K562 (cell line): ENCODE measurements around the gene PIANP. TPM values are rescaled to one million over a fixed set of nuclear protein-coding genes. Genes with fewer than 3 reads are reported as not detected.

ENCODE experiments used
- CREB1 ChIP-seq, 2 experiments: sonication (generic) in 1 of 2; formaldehyde crosslinking in 1 of 2; IDR thresholded peaks; 2 replicates each; pipeline versions ENCODE4 v1.6.1 to v1.8.0; 2012 to 2022; ENCODE audit warnings: inconsistent platforms in 1 of 2, mild to moderate bottlenecking in 1 of 2, missing genetic modification reagents in 1 of 2, moderate library complexity in 1 of 2
- ZNF512 ChIP-seq: IDR thresholded peaks from 2 replicates; pipeline ENCODE4 v1.6.1; 2016; ENCODE audit warnings: missing genetic modification characterization, missing compliant biosample characterization
- ZNF699 ChIP-seq: fragments of 250-450 bp; sonication (Bioruptor Pico); IDR thresholded peaks from 2 replicates; pipeline ENCODE4 v1.8.0; 2021; ENCODE audit warnings: mild to moderate bottlenecking, moderate library complexity; ENCODE audit not compliant: insufficient replicate concordance
- polyA plus RNA-seq, 8 experiments: library from polyadenylated mRNA; depleted of rRNA in 4 of 8; stranded (reverse) in 5 of 8; unstranded in 3 of 8; fragments of >200 nt; fragmentation: Nextera tagmentation in 2 of 8; fragmentation: Illumina TruSeq in 1 of 8; extraction: Ambion mirVana in 2 of 8; extraction: Trizol in 1 of 8; gene quantifications; 2 replicates each; pipeline versions ENCODE4 v1.2.1 to v1.2.3, GENCODE V29; 2011 to 2014; ENCODE audit warnings: inconsistent platforms in 1 of 8, missing spikeins in 1 of 8
- total RNA-seq, 7 experiments: library from RNA; depleted of rRNA in 6 of 7; stranded (reverse); fragments of >200 nt in 6 of 7; fragmentation: Illumina TruSeq in 2 of 7; extraction: Trizol in 2 of 7; gene quantifications; 2 replicates each; pipeline versions ENCODE4 v1.2.1 to v1.2.3, GENCODE V29; 2011 to 2021; ENCODE audit warnings: low replicate concordance in 1 of 7
- TF ChIP-seq, protein P1 (sequence below): fragments of 250-450 bp; sonication (Bioruptor Pico); IDR thresholded peaks from 2 replicates; pipeline ENCODE4 v1.9.0; 2021; ENCODE audit warnings: mild to moderate bottlenecking
- TF ChIP-seq, protein P2 (sequence below): fragments of 450-650 bp; IDR thresholded peaks from 2 replicates; pipeline ENCODE4 v1.6.1; 2014; ENCODE audit warnings: low read depth, mild to moderate bottlenecking, moderate library complexity, borderline replicate concordance

Gene PIANP
- total and polyA plus RNA-seq, 9 of the 15 experiments (the other 6 are each of a cell fraction or from before 2014, with no cell fraction given): 0.07 TPM; not detected in 8

- TF ChIP-seq ZNF512 (tag) (peak; percentile 40; the same call in 1 of the 2 replicates), CREB1 (IDR thresholded peaks at IDR 0.05) (no peak), CREB1 (CRISPR knock-in tag; IDR thresholded peaks at IDR 0.05) (no peak), ZNF699 (no peak)
- TF ChIP-seq, protein P1, sequence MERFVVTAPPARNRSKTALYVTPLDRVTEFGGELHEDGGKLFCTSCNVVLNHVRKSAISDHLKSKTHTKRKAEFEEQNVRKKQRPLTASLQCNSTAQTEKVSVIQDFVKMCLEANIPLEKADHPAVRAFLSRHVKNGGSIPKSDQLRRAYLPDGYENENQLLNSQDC (CRISPR knock-in tag): no peak
- TF ChIP-seq, protein P2, sequence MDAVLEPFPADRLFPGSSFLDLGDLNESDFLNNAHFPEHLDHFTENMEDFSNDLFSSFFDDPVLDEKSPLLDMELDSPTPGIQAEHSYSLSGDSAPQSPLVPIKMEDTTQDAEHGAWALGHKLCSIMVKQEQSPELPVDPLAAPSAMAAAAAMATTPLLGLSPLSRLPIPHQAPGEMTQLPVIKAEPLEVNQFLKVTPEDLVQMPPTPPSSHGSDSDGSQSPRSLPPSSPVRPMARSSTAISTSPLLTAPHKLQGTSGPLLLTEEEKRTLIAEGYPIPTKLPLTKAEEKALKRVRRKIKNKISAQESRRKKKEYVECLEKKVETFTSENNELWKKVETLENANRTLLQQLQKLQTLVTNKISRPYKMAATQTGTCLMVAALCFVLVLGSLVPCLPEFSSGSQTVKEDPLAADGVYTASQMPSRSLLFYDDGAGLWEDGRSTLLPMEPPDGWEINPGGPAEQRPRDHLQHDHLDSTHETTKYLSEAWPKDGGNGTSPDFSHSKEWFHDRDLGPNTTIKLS: no peak
Observed at GRCh38 chr12:6699259-6699988, 1.2 kb downstream of the PIANP start (continued).
